Left lung (tissue), 10 donors: ENCODE data around the gene WDR7. TPM values are rescaled to one million over a fixed set of nuclear protein-coding genes. Genes with fewer than 3 reads are reported as not detected.

ENCODE experiments used
- ATAC-seq: fragments of 200-7000 bp; cut with Tn5 transposase; one replicate; pipeline ENCODE4 v1.9.1; 2020; ENCODE audit warnings: moderate library complexity
- DNase-seq, 4 donors: peaks; one replicate each; pipeline ENCODE4 v3.0.0-alpha.2; 2013 to 2020
- H3K27ac ChIP-seq, 2 donors: fragments of 200-600 bp; sonication (generic) in 1 of 2; one replicate each; pipeline versions ENCODE4 v1.5.0 to v1.8.0; 2020 to 2021
- H3K27me3 ChIP-seq, 2 donors: fragments of 200-600 bp; sonication (generic) in 1 of 2; one replicate each; pipeline versions ENCODE4 v1.5.0 to v1.8.0; 2020 to 2021
- H3K36me3 ChIP-seq, 2 donors: fragments of 200-600 bp; sonication (generic) in 1 of 2; one replicate each; pipeline versions ENCODE4 v1.5.0 to v1.8.0; 2020 to 2021
- H3K4me1 ChIP-seq, 2 donors: fragments of 200-600 bp; one replicate each; pipeline ENCODE4 v1.8.0; 2021
- H3K4me3 ChIP-seq, 2 donors: fragments of 200-600 bp; sonication (generic) in 1 of 2; one replicate each; pipeline versions ENCODE4 v1.5.0 to v1.8.0; 2020 to 2021; ENCODE audit warnings: mild to moderate bottlenecking in 1 of 2
- H3K9me3 ChIP-seq, 2 donors: fragments of 200-600 bp; sonication (generic) in 1 of 2; one replicate each; pipeline versions ENCODE4 v1.5.0 to v1.8.0; 2020 to 2021
- CTCF ChIP-seq, 2 donors: fragments of 200-600 bp; sonication (generic) in 1 of 2; IDR thresholded peaks; one replicate each; pipeline versions ENCODE4 v1.5.0 to v1.8.0; 2021; ENCODE audit warnings: antibody characterized with exemption in 2 of 2
- intact Hi-C, 2 donors: fragments of 100-400 bp; cut with DNase I; formaldehyde crosslinking; loops; one replicate each; pipeline versions ENCODE4 v1.11.2 to v1.14.2; 2022
- polyA plus RNA-seq, 6 donors: library from polyadenylated mRNA; unstranded; fragments of 120-200 nt; gene quantifications; one replicate each; pipeline ENCODE4 v1.2.1, GENCODE V29; 2013; ENCODE audit not compliant: insufficient read length in 6 of 6
- total RNA-seq, 2 donors: library from RNA; stranded (reverse); fragmentation: NEBNext Ultra II Directional; extraction: Animal tissue kit (Norgen Biotek cat#: 25700); gene quantifications; one replicate each; pipeline ENCODE4 v1.2.1, GENCODE V29; 2021
- donor health status: DM: no; HTN: yes; CAD: no.
- donor health status: DM: no; HTN: no; CAD: no.

Gene WDR7
- total and polyA plus RNA-seq, 8 donors, result 10.9 to 37.7 (median 12.8) TPM

GRCh38 chr18:56888978-56889377, 237.8 kb downstream of the WDR7 start:
- Histone ChIP-seq H3K9me3 (no peaks in the 10 kb centered on the region), H3K4me1 (no peaks in the 10 kb centered on the region), H3K27ac (no peak overlapping the region), H3K27me3 (no peaks in the 10 kb centered on the region), H3K4me3 (no peak overlapping the region), H3K36me3 (no peaks in the 10 kb centered on the region)
- intact Hi-C loops, result no loop called here
- no peak for DNase-seq
- ATAC-seq, result no peak
- no peak for TF ChIP-seq CTCF (IDR thresholded peaks at IDR 0.05)

- no peaks in the 10 kb centered on the region for H3K36me3 ChIP-seq
- DNase-seq, result no peak
- no peaks in the 10 kb centered on the region for H3K27me3 ChIP-seq
- no peak for ATAC-seq
- H3K27ac ChIP-seq, result no peak overlapping the region
- intact Hi-C loops, result no loop called here
- no peak overlapping the region for H3K4me3 ChIP-seq
- no peaks in the 10 kb centered on the region for H3K9me3 ChIP-seq
- H3K4me1 ChIP-seq, result no peaks in the 10 kb centered on the region
- no peak for TF ChIP-seq CTCF (IDR thresholded peaks at IDR 0.05)
These were observed 238.5 kb downstream of the WDR7 start for GRCh38 chr18:56889621-56890020.

- DNase-seq (no peak), ATAC-seq (peak; percentile 23)
- Histone ChIP-seq H3K4me1 (no peaks in the 10 kb centered on the region), H3K9me3 (no peaks in the 10 kb centered on the region), H3K36me3 (no peaks in the 10 kb centered on the region), H3K27me3 (no peaks in the 10 kb centered on the region), H3K4me3 (no peak overlapping the region), H3K27ac (no peak overlapping the region)
- intact Hi-C loops, result no loop called here
- TF ChIP-seq CTCF (IDR thresholded peaks at IDR 0.05), result no peak
These were observed 239.5 kb downstream of the WDR7 start for GRCh38 chr18:56890632-56891031.

GRCh38 chr18:56891116-56891515, 240.0 kb downstream of the WDR7 start:
- intact Hi-C loops, result no loop called here
- no peaks in the 10 kb centered on the region for H3K4me1 ChIP-seq
- DNase-seq (no peak), ATAC-seq (no peak)
- no peak for TF ChIP-seq CTCF (IDR thresholded peaks at IDR 0.05)
- H3K27me3 ChIP-seq, result no peaks in the 10 kb centered on the region
- no peaks in the 10 kb centered on the region for H3K36me3 ChIP-seq
- no peaks in the 10 kb centered on the region for H3K9me3 ChIP-seq
- H3K4me3 ChIP-seq, result no peak overlapping the region
- no peak overlapping the region for H3K27ac ChIP-seq

- intact Hi-C loops, result no loop called here
These were observed 240.7 kb downstream of the WDR7 start for GRCh38 chr18:56891870-56892269.

More at GRCh38 chr18:56891870-56892269, 240.7 kb downstream of the WDR7 start:
- no peak for TF ChIP-seq CTCF (IDR thresholded peaks at IDR 0.05)
- H3K4me3 ChIP-seq, result no peak overlapping the region
- ATAC-seq (no peak), DNase-seq (no peak)
- H3K4me1 ChIP-seq, result no peaks in the 10 kb centered on the region
- H3K27me3 ChIP-seq, result no peaks in the 10 kb centered on the region
- no peaks in the 10 kb centered on the region for H3K36me3 ChIP-seq
- H3K27ac ChIP-seq, result no peak overlapping the region
- no peaks in the 10 kb centered on the region for H3K9me3 ChIP-seq
